HG02885 (cell line): ENCODE data around the gene TPK1.
A peak's percentile ranks its signal among the peaks of the same experiment; 100 is the strongest.
"Not testable (repeated sequence)": the region's sequence is repeated elsewhere in the genome, so short reads cannot be mapped to it uniquely, and the experiment has no call there.

Experiments used
- ATAC-seq: cut with Tn5 transposase; IDR thresholded peaks from one replicate; pipeline ENCODE4 v1.9.1; 2021; ENCODE audit warnings: mild to moderate bottlenecking; ENCODE audit not compliant: unreplicated experiment, poor library complexity

TPK1 gene

DNA sequence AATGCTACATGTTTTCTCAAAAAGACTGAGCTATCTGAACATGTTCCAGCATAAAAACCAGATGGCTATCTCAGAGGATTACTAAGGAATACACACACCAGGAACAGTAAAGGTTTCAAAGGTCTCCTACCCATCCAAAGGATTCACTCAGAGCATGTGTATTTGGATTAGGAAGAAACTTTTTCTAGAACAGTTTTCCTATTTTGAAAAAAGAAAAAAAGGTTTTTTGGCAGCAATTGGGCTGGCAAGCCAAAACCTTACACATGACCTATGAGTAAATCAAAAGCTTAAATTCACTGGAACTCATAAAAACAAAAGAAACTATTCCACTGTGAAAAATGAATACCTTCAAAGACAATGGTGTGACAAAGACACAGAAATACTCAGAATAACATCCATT, 9.6 kb downstream of the TPK1 start:
- no peak for ATAC-seq

DNA sequence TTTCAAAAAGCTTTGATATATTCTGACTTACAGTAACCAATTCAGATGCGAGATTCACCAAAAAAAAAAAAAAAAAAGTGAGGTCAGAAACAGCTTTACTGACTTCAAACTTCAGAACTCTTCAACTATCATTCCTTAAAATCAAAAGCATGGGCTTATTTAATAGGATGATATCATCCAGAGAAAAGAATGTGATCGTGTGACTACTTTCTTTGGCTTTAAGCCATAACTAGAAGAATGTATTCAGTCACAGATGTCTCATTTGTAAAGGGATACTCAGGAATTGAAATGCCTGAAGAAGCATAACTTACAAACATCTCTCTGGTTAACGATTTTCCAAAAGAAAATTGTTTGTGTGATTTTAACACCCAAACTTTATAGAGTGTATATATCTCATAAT, 11.5 kb downstream of the TPK1 start:
- no peak for ATAC-seq

DNA sequence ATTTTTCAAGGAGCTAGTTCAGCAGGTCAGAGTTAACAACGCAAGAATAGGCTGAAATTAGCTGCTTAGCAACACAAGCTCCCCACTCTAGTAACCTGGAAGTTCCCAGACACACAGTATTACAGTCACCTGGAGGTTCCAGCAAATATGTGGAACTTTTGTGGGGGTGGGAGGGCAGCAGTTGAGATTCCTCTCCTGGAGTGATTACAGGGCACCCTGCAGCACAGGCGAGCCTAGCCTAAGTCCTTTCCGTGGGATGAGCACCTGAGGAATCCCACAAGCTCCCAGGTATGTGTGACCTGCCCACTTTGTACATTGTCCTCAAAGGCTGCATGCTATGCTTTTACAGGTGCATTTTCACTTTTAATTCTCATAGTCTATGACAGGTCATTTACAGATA, 13.6 kb downstream of the TPK1 start:
- no peak for ATAC-seq

DNA sequence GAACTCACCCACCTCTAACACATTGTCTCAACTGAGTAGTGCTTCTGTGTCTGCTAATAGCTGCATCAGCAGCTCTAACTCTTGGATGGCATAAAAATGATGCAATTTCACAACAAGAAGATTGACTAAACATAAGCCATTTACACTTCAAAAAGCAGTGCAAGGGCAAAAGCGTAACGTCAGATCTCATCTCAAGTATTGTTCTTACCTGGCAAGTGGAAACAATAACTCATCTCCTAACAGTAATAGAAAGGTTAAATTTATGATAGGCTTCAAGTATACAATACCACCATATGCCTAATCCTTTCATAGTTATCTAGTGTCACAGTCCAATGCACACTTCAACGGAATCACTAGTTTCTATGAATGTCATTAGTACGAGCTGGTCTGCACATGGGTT, 14.8 kb downstream of the TPK1 start:
- peak; percentile 63 for ATAC-seq

DNA sequence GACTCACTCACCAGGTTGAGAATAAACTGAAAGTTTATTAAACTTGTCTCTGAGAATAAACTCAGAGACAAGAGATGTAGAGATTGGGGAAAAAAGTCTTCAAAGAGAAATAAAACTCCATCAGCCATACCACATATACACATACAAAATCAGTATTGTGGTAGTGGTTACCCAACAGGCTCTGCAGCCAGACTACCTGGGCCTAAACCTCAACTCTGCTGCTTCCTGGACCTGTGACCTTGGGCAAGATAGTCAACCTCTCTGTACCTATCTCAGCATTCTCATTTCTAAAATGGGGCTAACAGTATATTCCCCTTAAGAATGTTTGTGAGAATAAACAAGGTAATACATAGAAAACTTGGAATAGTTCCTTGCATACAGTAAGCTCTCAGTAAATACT, 15.3 kb downstream of the TPK1 start:
- peak; percentile 17 for ATAC-seq

DNA sequence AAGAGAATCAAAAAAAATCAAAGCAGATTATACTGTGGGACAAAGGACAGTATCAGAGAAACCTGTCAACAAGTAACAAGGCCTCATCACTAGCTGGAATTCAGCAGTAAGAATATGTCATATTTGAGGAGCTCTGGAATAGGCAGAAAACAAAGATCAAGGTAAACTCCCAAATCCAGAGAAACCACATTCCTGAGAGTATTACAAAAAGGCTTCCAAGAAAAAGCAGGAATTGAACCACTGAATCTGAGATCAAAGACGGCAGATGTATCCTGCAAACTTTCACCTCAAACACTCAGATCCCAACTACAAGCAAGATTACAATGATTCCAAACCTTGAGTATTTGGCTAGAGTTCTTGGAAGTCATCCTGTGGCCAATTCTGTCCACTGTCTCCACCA, 16.3 kb downstream of the TPK1 start:
- no peak for ATAC-seq

DNA sequence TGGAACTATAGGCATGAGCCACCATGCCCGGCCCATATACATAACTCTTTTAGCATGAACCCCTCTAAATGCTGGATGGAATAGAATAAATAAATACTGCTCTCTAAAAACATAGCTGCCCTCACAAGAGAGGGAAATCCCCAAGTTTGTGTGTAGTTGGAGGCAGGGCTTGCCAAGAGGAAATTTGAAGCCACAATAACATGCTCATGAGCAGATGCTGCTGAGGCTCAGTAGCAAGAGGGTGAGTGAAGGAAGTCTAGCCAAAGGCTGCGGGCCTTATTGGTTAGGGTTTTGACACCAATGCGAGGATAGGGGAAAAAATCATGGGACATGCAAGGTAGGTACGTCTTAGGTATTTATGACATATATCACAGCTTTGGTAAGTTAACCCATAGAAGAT, 17.3 kb downstream of the TPK1 start:
- ATAC-seq = peak; percentile 73

DNA sequence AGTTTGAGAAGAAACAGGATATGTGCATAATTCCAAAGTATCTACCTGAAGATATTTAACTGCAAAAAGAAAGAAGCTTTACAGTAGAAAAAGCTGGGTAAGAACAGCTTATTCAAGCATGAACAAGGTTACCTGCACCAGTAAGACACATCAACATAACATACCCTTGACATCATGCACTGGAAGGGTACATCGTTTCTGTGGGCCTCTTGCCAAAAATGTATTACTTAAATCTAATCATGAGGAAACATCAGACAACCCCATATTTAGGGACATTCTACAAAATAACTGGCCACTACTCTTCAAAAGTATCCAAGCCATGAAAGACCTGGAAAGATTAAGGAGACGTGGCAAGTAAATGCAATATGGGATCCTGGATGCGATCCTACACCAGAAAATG, 18.9 kb downstream of the TPK1 start:
- ATAC-seq = no peak

DNA sequence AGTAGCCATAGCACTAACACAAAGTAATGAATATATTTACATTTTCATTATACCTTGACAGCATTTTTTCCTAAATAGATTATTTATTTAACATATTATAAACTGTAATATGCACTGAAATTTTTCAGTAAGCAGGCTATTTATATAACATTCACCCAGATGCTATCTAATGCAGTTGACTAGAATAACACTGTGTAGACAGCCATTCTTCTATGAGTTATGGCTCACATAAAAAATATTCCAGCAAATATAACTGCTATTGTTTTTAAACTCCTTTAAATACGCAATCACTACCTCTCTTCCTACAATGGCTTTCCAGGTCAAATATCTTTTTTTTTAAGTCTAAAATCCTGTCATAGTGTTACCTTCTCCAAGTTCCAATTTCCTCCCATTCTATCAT, 21.6 kb downstream of the TPK1 start:
- no peak for ATAC-seq

DNA sequence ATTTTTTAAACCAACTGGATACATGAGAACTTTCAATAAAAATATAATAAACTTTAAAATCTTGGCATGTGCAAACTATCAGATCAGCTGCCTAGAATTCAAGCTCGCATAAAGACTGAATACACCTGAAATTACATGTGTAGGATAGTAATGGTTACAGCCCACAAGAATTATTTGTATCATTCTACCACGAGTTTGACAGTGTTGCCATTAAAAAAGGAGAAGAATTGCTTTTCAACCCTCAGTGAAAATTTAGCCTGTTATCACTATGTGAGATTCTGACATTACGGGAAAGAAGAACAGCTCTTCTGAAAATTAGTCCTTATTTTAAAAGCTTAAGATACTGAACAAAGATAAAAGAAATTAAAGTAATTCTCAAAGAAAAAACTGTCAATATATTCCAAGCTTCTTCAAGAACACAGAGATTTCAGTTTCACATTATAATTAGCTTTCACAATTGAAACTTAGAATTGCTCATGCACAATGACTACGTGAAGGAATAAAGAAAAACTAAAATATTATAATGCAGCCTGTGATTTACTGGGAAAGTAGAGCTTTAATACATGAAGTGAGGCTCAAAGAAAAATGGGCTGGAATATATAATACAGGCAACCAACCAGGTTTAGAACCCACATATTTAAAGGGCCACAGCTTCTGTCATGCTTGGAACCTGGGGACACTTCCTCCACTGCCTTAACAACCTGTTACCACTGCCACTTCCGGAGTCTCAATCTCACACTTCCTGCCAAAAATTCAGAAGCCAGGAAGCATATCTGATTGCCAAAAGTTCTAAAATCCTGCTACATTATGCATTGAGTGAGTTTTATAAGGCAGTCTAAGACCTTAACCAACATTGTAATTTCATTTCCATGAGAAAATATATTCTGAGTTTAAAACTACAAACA, 23.2 kb downstream of the TPK1 start:
- ATAC-seq = peak; percentile 93

DNA sequence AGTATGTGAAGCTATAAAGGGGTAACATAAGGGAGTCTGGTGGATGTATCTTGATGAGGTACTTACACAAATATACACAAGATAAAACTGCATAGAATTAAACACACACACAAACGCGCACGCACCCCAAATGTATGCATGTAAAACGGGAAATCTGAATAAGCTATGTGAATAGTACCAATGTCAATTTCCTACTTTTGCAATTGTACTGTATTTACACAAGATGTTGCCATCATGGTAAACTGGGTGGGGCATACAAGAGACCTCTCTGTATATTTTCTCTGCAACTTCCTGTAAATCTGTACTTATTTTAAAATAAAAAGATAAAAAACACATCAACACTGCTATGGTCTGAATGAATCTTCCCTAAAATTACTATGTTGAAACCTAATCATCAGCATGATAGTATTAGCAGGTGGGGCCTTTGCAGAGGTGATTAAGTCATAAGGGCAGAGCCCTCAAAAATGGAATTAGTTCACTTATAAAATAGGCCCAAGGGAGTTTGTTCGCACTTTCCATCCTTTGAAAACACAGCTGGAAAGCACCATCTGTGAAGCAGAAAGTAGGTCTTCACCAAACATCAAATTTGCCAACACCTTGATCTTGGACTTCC, 30.1 kb downstream of the TPK1 start:
- no peak for ATAC-seq

DNA sequence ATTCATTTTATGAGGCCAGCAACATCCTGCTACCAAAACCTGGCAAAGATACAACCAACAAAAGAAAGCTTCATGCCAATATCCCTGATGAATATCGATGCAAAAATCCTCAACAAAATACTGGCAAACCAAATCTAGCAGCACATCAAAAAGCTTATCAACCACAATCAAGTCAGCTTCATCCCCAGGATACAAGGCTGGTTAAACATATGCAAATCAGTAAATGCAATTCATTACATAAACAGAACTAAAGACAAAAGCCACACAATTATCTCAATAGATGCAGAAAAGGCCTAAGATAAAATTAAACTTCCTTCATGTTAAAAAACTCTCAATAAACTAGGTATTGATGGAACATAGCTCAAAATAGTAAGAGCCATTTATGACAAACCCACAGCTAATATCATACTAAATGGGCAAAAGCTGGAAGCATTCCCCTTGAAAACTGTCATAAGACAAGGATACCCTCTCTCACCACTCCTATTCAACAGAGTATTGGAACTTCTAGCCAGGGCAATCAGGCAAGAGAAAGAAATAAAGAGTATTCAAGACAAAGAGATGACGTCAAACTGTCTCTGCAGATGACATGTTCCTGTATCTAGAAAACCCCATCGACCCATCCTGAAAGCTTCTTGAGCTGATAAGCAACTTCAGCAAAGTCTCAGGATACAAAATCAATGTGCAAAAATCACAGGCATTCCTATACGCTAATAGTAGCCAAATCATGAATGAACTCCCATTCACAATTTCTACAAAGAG, 35.0 kb downstream of the TPK1 start:
- ATAC-seq = not testable (repeated sequence)

DNA sequence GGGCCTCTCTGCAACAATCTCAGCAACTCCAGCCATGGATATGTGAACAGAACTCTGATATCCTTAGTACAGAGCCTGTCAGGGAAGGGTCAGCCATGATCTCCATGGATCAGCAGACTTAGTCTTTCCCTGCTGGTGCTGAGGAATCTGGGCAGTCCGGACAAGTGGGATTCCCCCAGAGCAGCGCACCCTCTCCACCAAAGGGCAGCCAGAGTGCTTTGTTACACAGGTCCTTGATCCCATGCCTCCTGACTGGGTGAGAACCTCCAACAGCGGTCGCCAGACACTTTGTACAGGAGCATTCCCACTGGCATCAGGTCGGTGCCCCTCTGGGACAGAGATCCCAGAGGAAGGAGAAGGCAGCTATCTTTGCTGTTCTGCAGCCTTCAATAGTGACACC, 38.9 kb downstream of the TPK1 start:
- ATAC-seq = no peak

DNA sequence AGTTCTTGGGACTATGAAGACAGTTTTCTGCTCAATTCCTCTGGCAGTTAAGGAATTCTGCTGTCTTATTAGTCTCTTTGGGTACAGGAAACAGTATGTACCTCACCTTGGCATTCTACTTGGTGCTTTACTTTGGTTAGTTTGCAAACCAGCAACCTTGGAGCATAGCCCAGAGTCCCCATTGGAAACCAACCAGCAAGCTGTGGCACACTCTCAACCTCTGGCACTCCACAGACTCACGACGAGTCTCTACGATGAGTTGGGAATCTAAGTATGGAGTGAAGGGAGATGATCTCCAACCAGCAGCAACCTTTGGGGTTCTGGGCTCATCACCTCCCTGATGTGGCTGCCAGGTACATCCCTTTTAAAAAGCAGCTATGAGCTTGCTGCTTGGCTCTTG, 43.8 kb downstream of the TPK1 start:
- no peak for ATAC-seq

DNA sequence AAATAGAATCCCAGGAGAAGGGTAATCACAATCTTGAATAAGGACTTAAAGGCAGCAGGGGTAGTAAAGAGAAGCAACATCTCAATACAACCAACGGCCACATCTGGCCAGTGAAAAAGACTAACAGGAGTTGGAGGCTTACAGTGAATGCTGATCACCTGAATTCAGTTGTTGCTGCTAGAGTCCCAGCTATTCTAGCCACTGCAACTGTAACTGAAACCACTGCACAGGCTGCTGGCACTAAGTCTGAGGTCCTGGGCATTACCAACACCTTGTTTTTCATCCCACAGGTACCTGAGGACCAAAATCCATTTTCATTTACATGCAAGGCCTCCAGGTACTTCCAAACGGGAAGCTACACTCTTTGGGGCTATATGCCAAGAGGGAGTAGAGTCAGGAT, 44.4 kb downstream of the TPK1 start:
- no peak for ATAC-seq

DNA sequence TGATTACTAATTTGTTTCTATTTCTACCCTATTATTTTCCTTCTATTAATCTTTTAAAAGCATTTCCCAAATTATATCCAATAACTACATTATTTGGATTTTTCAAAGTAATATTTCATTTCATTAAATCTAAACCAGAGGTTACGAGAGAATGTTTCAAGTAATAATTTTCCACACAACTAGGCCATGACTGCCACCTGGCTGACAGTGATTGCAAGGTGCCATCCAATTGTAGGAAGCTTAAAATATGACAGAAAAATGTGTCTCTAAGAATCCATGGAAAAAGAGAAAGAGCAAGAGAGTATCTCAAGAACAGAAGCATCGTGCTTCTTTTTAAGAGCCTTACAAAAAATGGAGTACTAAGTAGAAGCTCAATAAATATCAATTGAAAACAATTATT, 48.7 kb downstream of the TPK1 start:
- no peak for ATAC-seq

DNA sequence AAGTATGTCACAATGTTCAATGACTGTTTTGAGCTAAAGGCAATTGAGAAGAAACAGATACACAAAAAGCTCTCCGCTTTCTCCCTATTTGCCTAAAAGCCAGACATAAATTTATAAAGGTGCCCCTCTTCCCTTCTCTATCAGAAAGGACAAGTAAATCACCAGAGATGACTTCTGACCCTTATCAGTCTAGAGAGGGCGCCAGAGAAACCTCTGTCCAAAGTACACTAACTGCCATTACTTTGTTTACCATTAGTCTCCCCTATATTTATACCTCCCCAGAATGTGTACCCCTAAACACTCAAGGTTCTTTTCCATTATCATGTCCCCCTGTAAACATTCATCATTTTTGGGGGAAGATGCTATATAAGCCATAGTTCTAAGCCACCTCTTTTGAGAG, 49.3 kb downstream of the TPK1 start:
- ATAC-seq = peak; percentile 68

DNA sequence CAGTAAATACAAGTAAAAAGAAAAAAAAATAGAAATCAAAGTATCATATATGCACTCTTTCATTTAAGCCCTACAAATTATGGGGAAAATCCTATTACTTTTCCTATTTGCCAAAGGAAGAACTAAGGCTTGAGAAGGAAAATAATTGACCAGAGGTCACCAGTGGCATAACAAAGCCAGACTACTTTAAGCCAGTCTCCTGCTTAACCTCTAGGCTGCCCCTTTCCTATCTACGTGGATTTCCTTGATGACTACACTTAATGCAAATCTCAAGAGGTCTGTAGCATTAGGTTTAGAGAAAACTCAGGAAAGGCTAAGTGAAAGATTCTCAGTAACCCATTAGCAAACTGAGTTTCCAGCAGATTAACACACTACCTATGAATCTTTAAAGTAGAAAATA, 49.8 kb downstream of the TPK1 start:
- no peak for ATAC-seq

DNA sequence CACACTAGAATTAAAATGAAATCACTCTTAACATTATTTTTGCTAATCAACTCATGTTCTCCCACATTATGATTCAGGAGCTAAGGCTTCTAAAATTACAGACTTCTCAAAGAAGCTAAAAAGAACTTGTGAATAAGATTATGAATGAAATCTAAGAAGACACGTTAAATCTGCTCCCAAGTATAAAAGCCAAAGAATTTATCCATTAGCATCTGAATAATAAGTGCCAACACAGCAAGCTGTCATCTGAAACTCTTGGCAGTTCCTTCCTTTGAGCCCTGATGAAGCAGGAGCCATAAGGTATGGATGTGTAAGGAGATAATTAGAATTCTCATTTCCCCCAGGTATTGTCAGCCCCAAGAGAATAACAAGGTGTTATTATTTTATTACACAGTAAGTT, 50.3 kb downstream of the TPK1 start:
- no peak for ATAC-seq

DNA sequence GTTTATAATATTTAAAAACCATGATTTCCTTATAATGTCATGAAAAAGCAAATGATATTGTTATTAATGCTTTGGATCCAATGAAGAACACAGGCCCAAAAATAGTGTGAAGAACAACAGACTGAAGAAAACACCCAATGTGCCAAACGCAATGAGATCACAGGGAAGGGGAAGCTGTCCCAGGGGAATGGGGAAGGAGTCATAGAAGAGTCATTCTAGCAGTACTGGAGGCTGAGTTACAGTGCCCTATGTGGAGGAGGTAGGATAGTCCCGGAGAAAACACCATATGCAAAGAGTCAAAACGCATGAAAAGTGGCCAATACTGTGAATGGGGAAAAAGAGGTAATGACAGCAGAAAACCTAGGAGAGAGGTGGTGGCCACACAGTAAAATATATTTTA, 50.9 kb downstream of the TPK1 start:
- ATAC-seq = no peak

DNA sequence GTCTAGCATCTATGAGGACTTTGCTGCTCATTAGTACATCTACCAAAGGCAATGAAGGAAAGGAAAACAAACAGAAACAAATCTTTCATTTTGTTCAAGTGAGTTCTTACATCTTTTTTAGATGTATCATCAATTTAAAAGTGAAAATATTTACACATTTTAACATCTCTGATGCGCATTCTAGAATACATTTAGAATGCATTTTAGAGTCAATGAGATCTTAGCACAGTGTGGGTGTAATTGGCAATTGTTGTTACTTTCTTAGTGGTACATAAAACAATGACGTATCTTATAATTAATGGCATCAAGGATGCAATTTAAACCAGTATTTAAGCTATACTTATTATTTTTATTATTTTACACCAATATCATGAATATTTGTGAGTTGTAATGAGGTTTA, 51.4 kb downstream of the TPK1 start:
- ATAC-seq = no peak
